Spleen (tissue), 11 donors: ENCODE results near the gene FLNB. TPM values are rescaled to one million over a fixed set of nuclear protein-coding genes. Genes with fewer than 3 reads are reported as not detected.

ENCODE experiments used
- DNase-seq: peaks from one replicate; pipeline ENCODE4 v3.0.0-alpha.2; 2020
- H3K27ac ChIP-seq, 8 donors: fragments of 200-600 bp; sonication (generic) in 7 of 8; 1 replicate in 4 of 8; 2 replicates in 4 of 8; pipeline versions ENCODE4 v1.5.0 to v1.8.0; 2016 to 2021; ENCODE audit warnings: inconsistent platforms in 4 of 8, mild to moderate bottlenecking in 4 of 8, moderate library complexity in 1 of 8
- H3K27me3 ChIP-seq, 7 donors: fragments of 200-600 bp; sonication (generic) in 6 of 7; replicated peaks in 1 of 7; 1 replicate in 4 of 7; 2 replicates in 3 of 7; pipeline versions ENCODE4 v1.5.0 to v1.8.0; 2016 to 2021; ENCODE audit warnings: inconsistent platforms in 3 of 7, mild to moderate bottlenecking in 1 of 7
- H3K36me3 ChIP-seq, 6 donors: fragments of 200-600 bp; sonication (generic) in 5 of 6; 1 replicate in 4 of 6; 2 replicates in 2 of 6; pipeline versions ENCODE4 v1.5.0 to v1.8.0; 2016 to 2021; ENCODE audit warnings: inconsistent platforms in 2 of 6
- H3K4me1 ChIP-seq, 6 donors: fragments of 200-600 bp; sonication (generic) in 5 of 6; 1 replicate in 3 of 6; 2 replicates in 3 of 6; pipeline versions ENCODE4 v1.5.0 to v1.8.0; 2016 to 2021; ENCODE audit warnings: inconsistent platforms in 3 of 6
- H3K4me3 ChIP-seq, 8 donors: fragments of 200-600 bp; sonication (generic) in 7 of 8; 1 replicate in 4 of 8; 2 replicates in 4 of 8; pipeline versions ENCODE4 v1.5.0 to v1.8.0; 2016 to 2021; ENCODE audit warnings: inconsistent platforms in 4 of 8, mild to moderate bottlenecking in 4 of 8, moderate library complexity in 2 of 8
- H3K9me3 ChIP-seq, 8 donors: fragments of 200-600 bp; sonication (generic) in 7 of 8; 1 replicate in 4 of 8; 2 replicates in 4 of 8; pipeline versions ENCODE4 v1.5.0 to v1.8.0; 2016 to 2021; ENCODE audit warnings: inconsistent platforms in 4 of 8
- CTCF ChIP-seq, 11 experiments: fragments of 200-600 bp in 7 of 11; fragments of 450-650 bp in 4 of 11; sonication (generic) in 4 of 11; IDR thresholded peaks in 8 of 11; conservative IDR thresholded peaks in 3 of 11; 1 replicate in 7 of 11; 2 replicates in 4 of 11; pipeline versions ENCODE4 v1.4.0 to v1.8.0; 2016 to 2021; ENCODE audit warnings: antibody characterized with exemption in 11 of 11, inconsistent platforms in 4 of 11, mild to moderate bottlenecking in 1 of 11
- POLR2A ChIP-seq, 3 donors: fragments of 450-650 bp; IDR thresholded peaks; one replicate each; pipeline ENCODE4 v1.5.1; 2017; ENCODE audit warnings: antibody characterized with exemption in 3 of 3, mild to moderate bottlenecking in 1 of 3
- POLR2AphosphoS5 ChIP-seq, 3 donors: sonication (generic); formaldehyde crosslinking; IDR thresholded peaks; one replicate each; pipeline ENCODE4 v1.5.1; 2017; ENCODE audit warnings: antibody characterized with exemption in 3 of 3
- WGBS, 5 donors: extraction: QIAGEN DNeasy Blood & Tissue Kit in 3 of 5; methylation state at CpG; one replicate each; pipeline versions ENCODE4 v1.1.5 to v1.1.7; 2013 to 2018; 5-methylcytosine and 5-hydroxymethylcytosine counted together
- intact Hi-C: fragments of 100-400 bp; cut with DNase I; formaldehyde crosslinking; loops from one replicate; pipeline ENCODE4 v1.15.0; 2023; ENCODE audit warnings: low total_unique reads
- polyA plus RNA-seq, 3 donors: library from polyadenylated mRNA; stranded (reverse); fragments of 200-250 nt; gene quantifications; one replicate each; pipeline ENCODE4 v1.2.1, GENCODE V29; 2013
- total RNA-seq, 7 donors: library from RNA; depleted of rRNA in 3 of 7; stranded (reverse); fragments of >200 nt in 3 of 7; fragmentation: NEBNext Ultra II Directional in 4 of 7; extraction: Animal tissue kit (Norgen Biotek cat#: 25700) in 4 of 7; gene quantifications; one replicate each; pipeline versions ENCODE4 v1.1.0 to v1.2.1, GENCODE V29; 2016 to 2021
- donor health status: healthy with polysubstance abuse.
- donor health status: DM: no; HTN: no; CAD: no; lungs with moderate emphysema.
- donor health status: DM: no; HTN: no; CAD: no.
- donor health status: Bipolar disorder and iron deficiency.
- donor health status: healthy.
- donor health status: DM: no; HTN: no; CAD: no.
- donor health status: DM: yes; HTN: yes; CAD: no.

Gene FLNB
- total and polyA plus RNA-seq, 10 donors = 38.9 to 163 (median 96.7) TPM

GRCh38 chr3:58043933-58044332 lies 35.7 kb downstream of the FLNB start:
- intact Hi-C loops = no loop called here
- Histone ChIP-seq H3K4me1 (peaks cover 8 to 77% (median 48%) of the 10 kb centered on the region in 6 donors), H3K4me3 (no peak overlapping the region), H3K27me3 (no peaks in the 10 kb centered on the region), H3K27ac (no peak overlapping the region), H3K36me3 (no peaks in the 10 kb centered on the region), H3K9me3 (no peaks in the 10 kb centered on the region)
- 85 to 96% (median 88%) methylated on average over 4 of the region's 4 CpGs for WGBS, 5 donors
- TF ChIP-seq CTCF (IDR thresholded peaks at IDR 0.05 in 8 of 11, conservative IDR thresholded peaks at IDR 0.05 in 3 of 11) = no peak
- no peak for TF ChIP-seq POLR2AphosphoS5 (IDR thresholded peaks at IDR 0.05)
- TF ChIP-seq POLR2A (IDR thresholded peaks at IDR 0.05) = no peak
- no peak for DNase-seq

GRCh38 chr3:58044691-58045483 lies 36.7 kb downstream of the FLNB start:
- H3K27ac ChIP-seq = peak overlapping the region in 2 of 8 donors; percentile 8 to 46
- WGBS, 5 donors = 62 to 73% (median 69%) methylated on average over 7 of the region's 7 CpGs

GRCh38 chr3:58047826-58048225 lies 39.6 kb downstream of the FLNB start:
- WGBS, 5 donors = 62 to 86% (median 83%) methylated on average over 5 of the region's 5 CpGs
- H3K36me3 ChIP-seq = no peaks in the 10 kb centered on the region
- H3K4me1 ChIP-seq = peaks cover 11 to 75% (median 45%) of the 10 kb centered on the region in 6 donors
- no peak for DNase-seq
- intact Hi-C loops = no loop called here
- TF ChIP-seq CTCF (IDR thresholded peaks at IDR 0.05 in 8 of 11, conservative IDR thresholded peaks at IDR 0.05 in 3 of 11) = no peak
- TF ChIP-seq POLR2AphosphoS5 (IDR thresholded peaks at IDR 0.05) = no peak
- TF ChIP-seq POLR2A (IDR thresholded peaks at IDR 0.05) = no peak
- peak overlapping the region in 7 of 8 donors; percentile 1 to 75 (median 35) for H3K27ac ChIP-seq
- H3K27me3 ChIP-seq = no peaks in the 10 kb centered on the region
- H3K4me3 ChIP-seq = no peak overlapping the region
- H3K9me3 ChIP-seq = no peaks in the 10 kb centered on the region

More at GRCh38 chr3:58044691-58045483, 36.7 kb downstream of the FLNB start:
- Histone ChIP-seq H3K9me3 (no peaks in the 10 kb centered on the region), H3K4me3 (no peak overlapping the region), H3K27me3 (no peaks in the 10 kb centered on the region), H3K4me1 (peaks cover 13 to 76% (median 48%) of the 10 kb centered on the region in 6 donors), H3K36me3 (no peaks in the 10 kb centered on the region)
- no peak for DNase-seq
- intact Hi-C loops = no loop called here
- TF ChIP-seq POLR2AphosphoS5 (IDR thresholded peaks at IDR 0.05) (peak in 1 of 3 donors; percentile 18), CTCF (IDR thresholded peaks at IDR 0.05 in 8 of 11, conservative IDR thresholded peaks at IDR 0.05 in 3 of 11) (no peak), POLR2A (IDR thresholded peaks at IDR 0.05) (no peak)

GRCh38 chr3:58048301-58048700 lies 40.1 kb downstream of the FLNB start:
- H3K9me3 ChIP-seq = no peaks in the 10 kb centered on the region
- 22 to 34% (median 32%) methylated on average over 4 of the region's 4 CpGs for WGBS, 5 donors
- H3K27me3 ChIP-seq = no peaks in the 10 kb centered on the region
- TF ChIP-seq POLR2AphosphoS5 (IDR thresholded peaks at IDR 0.05) (peak in 1 of 3 donors; percentile 81), POLR2A (IDR thresholded peaks at IDR 0.05) (no peak)
- intact Hi-C loops = no loop called here
- no peak for DNase-seq
- no peak overlapping the region for H3K4me3 ChIP-seq
- H3K4me1 ChIP-seq = peaks cover 11 to 76% (median 46%) of the 10 kb centered on the region in 6 donors
- H3K27ac ChIP-seq = peak overlapping the region in 7 of 8 donors; percentile 6 to 75 (median 52)
- H3K36me3 ChIP-seq = no peaks in the 10 kb centered on the region
